ENCODE results near the gene PLPP6.

PLPP6 gene

DNA sequence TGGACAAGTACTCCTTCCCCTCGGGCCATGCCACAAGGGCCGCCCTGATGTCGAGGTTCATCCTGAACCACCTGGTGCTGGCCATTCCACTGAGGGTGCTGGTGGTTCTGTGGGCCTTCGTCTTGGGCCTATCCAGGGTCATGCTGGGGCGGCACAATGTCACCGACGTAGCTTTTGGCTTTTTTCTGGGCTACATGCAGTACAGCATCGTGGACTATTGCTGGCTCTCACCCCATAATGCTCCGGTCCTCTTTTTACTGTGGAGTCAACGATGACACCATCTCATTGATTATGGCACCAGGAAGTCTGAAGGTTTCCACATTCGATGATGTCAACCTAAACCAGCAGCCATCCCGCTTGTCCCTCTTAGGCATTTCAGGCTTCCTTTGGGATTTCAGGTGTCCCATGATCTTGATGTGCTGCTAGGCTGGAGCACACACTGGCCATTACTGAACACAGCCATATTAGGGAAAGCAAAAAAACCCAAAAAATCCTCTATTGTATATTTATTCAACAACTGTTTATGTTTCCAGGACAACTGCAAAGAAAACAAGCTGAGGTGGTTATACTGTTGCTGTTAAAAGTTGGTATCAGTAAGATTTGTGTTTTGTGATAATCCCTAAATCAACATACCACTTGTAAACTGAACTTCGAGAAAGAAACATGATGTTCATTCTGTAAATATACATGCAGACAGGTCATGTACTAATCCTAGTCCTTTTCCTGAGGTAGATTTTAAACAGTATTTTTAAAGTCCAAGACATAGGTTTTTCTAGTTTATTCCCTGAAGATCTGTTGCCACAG, 1.1 kb downstream of the PLPP6 start:
- DNase-seq = no peak

DNA sequence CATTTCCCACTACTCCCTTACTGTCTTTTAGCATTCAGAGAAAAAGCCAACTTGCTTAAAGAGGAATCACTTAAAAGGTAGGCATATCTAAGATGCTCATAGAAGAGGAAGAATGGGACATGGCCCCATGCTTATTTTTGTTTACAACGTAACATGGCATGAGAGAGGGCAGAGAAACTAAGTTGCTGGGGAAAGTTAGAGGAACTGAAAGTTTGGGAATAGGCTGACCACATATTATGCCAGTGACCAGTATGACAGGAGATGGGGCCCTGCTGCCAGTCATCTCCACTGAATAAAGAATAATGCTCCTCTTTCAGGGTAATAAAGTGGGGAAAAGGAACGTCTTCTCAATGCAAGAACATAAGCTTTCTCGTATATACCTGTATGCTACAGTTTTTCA, 1.9 kb downstream of the PLPP6 start:
- DNase-seq = no peak

DNA sequence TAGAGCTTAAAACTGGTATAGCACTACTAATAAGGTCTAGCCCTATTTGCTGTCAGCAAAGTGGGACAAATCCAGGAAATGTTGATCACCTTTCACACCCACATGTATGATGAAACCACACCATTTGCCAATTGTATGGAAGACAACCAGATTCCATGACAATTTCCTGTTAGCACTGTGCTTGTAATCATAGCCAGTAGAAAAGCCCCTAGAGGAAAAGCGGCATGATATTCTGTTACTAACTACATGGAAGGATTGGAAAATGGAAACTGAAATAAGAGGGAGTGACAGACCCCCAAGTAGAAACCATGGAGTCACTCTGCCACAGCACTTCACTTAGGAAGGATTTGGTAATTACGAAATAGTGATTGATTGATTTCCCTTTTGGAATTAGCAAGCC, 3.3 kb downstream of the PLPP6 start:
- DNase-seq = no peak

DNA sequence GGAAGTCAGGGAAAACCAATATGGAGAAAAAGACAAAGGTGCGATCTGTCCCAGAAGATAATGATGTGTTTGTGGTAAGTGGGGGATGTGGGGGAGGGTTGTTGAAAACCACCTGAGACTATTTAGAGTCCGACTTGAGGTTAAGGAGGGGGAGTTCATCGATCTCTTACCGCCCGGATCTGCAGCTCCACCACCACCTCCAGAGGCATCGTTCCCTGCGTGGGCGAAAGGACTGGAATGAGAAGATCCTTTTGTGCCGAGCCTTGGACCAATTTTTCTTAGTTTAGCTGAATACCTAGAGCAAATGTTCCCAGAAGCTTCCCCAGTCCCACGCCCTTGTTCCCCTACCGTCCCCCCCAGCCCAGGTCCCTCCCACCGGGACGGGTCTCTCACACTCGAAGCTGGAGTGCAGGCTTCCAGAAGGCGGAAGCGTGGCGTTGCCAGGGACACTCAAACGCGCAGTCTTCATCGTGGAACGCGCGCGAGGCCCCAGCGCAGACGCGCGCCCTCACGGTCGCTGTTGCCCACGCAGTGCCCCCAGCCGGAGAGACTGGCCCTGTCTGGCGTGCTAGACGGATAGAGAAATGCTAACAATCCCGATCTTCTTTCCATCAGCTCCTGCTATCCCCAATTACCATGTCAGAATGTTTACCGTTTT, 4.1 kb downstream of the PLPP6 start, which contains the start of gene SPATA6L:
Gene SPATA6L (minus strand): TSS at position 439 of the 658 bp plus-strand sequence. CDS start 230 bp downstream, at position 209.
- peak; percentile 29 for DNase-seq

DNA sequence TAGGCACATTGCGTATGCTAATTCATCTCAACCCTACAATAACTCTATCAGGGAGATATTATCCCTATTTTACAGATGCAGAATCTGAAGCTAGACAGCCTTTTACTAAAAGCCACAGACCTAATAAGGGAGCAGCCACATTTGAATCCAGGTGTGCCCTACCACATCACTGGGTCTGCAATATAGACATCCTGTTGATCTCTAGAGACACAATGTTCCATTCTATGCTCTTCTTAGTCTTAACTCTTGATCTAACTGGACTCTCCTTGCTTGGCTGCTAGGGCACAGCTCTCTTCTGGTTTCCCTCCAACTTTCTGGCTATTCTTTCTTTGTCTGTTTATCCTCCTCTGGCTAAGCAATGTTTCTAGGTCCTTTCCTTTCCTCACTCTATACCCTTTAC, 5.6 kb downstream of the PLPP6 start:
- DNase-seq = no peak

DNA sequence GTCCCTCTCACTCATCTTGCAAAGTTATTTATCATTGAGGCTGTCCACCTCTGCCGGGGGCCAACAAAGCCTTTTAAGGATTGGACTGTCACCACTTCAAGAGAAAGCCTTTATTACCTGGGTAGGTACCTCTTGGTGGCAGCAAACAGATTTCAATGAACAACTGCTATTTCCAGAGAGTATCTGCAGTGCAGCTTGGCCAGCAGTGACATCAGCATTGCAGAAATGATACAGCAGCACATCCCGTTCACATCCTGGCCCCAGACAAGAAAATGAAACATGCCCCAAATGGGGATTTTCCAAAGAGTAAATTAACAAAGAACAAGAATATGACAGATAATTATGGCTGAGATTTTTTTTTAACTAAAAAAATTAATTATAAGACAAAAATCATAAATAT, 6.5 kb downstream of the PLPP6 start:
- no peak for DNase-seq

DNA sequence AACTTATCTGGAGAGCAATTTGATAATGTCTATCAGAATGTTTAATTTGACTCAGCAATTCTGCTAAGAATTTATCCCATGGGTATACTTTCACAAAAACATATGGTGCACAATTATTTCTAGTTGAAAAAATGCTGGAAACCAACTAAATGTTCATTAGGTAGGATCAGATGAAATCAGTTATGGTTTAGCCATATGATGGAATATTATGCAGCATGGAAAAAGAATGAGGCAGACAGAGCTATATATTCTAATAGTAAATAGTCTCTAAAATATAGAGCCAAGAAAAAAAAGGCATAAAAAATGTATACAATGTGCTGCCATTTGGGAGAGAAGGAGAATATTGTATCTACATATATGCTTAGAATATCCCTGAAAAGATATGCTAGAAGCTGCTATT, 7.8 kb downstream of the PLPP6 start:
- DNase-seq = no peak

DNA sequence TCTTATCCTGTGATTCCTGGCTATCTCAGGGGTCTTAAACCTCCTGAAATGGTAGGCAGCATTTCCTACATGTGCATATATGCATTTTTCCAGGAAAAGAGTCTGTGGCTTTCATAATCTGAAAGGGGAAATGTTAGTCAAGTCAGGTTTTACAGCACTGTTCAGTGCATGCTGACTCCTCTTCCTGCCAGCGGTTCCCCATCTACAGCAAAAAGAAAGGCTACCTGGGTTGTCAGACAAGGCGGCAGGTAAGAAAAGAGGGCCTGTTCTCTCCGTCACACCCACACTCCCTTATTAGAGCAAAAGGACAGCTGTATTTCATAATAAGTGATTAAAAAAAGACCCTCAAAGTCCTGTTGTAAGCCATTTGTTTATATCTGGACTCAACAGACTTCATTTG, 8.5 kb downstream of the PLPP6 start:
- DNase-seq = no peak

DNA sequence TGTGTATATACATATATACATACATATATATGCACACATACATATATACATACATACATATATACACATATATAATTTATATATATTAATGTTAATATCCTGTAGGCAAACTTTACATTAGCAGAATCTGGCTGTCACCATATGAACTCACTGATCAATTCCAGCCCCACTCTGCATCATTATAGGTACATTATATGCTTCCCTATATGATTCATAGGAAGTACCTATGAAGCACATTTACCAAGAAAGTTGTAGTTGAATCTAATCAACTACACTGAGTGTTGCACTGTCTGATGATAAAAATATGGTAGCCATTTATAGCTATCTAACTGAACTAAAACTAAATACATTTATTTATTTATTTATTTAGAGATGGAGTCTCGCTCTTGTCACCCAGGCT, 9.6 kb downstream of the PLPP6 start:
- DNase-seq = no peak

DNA sequence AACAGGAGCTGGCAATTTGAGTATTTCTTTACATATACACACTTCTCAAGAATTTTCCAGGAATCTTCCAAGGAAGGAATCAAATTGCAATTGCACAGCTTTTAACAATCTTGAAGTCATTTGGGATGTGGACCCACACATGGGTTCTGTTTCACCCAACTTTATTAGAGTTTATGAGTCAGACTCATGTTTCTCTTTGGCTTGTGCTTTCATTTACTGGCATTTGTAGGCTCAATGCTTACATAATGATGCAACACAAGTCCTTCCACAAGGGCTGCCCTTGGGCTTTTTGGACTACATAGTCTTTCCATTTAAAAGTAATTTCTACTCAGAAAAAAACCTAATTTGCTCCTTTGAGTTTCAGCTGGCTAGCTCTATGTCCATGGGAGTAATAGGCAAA, 12.7 kb downstream of the PLPP6 start:
- DNase-seq = no peak

DNA sequence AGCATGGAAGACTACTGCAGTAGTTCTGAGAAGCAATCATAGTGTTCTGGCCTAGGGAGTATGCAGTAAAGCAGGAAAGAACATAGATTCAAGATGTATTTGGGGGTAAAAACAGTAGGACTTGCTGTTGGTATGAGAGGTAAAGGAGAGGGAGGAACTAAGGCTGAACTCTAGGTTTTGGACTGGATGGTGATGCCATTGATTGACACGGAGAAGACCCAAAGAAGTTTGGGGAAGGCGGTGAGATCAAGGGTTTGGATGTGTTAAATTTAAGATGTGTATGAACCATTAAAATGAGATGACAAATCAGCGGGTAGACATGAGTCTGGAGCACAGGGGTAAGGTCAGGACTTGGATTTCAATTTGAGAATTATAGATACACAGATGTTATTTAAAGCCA, 15.3 kb downstream of the PLPP6 start:
- DNase-seq = no peak

DNA sequence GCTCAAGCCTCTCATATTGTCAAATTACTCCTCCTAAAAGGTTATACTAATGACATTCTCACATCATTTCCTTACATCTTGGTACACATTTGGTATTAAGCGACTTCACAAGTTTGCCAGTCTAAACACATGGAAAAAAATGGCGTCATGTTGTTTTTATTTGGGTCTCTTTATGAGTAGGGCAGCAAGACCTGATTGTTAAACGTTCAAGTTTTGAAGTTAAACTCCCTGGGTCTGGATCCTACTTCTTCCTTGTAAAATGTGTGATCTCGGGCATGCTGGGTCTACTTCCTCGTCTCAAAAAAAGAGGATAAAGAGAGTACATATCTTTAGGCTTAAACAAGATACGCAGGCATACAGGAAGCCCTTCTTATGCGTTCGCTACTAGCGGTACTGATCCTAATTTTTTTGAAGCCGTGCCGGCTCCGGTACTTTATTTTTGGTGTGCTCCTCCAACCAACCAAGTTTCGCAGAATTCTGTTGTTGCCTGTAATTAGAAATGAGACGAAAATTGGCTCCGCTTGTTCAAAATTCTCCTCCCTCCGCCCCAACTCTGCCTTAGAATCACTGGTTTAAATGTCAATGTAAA, 16.7 kb downstream of the PLPP6 start:
- DNase-seq = no peak

DNA sequence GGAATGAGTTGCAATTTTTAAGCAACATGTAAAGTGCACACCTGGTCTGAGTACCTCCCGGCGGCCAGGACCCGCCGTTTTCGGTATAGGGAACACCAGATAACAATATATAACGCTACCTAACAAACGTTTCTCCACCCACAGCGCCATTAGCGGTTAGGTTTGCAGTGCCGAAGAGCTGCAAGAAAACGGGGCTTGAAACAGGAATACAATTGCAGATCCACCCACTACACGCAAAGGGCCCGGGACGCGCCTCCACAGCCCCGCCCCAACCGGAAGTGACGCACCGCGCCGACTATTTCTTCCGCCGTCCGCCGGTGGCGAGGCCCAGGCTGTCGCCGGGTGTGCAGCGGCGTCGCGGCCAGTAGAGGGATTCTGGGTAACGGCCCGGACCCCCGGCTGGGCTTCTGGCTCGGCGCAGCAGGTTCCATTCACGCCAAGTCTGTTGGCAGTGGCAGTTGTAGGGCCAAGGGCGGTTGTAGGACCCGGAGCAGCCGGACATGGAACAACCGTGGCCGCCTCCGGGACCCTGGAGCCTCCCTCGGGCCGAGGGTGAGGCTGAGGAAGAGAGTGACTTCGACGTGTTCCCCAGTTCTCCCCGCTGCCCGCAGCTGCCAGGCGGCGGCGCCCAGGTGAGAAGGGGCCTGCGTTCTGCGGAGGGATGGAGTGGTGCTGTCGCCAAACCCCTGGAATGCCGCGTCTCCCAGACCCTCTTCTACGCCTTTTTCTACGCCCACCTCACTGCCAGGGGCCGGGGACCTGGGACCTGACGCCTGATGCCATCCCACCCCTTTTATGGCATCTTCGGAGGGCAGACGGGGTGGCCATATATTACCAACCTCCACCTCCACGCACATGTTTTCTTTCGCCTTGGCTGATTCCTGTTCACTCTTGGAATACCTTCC, 17.4 kb downstream of the PLPP6 start, which contains the start of gene CDC37L1:
Gene CDC37L1 (plus strand): TSS at position 302 of the 905 bp plus-strand sequence. CDS start 199 bp downstream, at position 501.
- DNase-seq = peak; percentile 98

DNA sequence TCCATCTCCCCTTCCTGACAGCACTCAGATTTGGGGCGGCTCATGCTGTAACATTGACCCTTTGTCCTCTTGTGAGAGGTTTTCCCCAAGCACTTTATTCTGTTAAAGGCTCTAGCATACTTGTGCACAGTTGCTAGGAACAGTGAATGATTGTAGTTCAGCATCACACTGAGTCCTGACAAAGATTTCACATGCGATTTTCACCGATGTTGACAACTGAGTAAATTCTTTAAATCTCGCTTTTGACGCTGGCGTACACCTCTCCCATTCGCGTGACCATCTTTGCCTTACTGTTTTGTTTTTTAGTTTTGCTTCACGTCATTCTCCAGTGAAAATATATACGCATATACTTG, 18.1 kb downstream of the PLPP6 start:
- no peak for DNase-seq

DNA sequence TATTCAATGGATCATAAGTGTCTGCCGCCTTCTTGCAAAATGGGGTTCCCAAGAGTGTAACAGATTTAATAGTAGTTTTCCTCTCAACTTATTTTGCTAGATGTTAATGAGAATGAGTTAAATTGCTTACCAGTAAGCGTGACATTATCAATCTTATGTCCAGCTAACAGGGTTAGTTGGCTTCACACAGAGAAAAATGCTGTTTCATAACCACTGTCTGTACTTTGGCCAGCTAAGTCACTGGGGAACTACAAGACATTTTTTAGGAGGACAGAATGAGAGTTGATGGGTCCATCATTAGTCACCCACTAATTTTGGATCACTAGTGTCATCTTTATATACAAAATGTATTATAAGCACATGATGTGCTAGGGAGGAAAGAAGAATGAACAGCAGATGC, 18.7 kb downstream of the PLPP6 start:
- no peak for DNase-seq

DNA sequence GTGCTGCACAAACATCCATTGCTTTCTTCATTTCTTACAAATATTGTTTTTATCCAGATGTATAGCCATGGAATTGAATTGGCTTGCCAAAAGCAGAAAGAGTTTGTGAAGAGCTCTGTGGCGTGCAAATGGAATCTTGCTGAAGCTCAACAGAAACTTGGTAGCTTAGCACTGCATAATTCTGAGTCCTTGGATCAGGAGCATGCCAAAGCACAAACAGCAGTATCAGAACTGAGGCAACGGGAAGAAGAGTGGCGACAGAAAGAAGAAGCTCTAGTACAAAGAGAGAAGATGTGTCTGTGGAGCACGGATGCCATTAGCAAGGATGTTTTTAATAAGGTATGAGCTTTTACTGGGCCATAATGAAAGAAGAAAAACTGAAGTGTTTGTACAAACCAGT, 22.7 kb downstream of the PLPP6 start:
- no peak for DNase-seq

DNA sequence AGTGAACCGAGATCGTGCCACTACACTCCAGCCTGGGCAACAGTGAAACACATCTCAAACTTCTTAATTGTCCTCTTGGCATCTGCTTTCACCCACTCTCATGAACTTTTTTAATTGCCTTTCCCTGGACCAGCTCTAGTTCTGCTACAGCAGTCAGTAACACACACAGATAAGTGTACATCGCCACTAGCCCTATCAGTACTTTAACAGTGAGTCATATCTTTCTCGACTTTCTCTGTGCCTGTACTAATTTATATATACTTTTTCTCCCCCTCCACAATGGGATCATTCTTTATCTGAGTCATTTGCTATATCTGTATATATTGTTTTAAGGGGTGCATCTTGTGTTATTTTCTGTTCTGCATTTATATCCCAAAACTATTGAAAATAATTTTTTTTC, 24.0 kb downstream of the PLPP6 start:
- DNase-seq = no peak

DNA sequence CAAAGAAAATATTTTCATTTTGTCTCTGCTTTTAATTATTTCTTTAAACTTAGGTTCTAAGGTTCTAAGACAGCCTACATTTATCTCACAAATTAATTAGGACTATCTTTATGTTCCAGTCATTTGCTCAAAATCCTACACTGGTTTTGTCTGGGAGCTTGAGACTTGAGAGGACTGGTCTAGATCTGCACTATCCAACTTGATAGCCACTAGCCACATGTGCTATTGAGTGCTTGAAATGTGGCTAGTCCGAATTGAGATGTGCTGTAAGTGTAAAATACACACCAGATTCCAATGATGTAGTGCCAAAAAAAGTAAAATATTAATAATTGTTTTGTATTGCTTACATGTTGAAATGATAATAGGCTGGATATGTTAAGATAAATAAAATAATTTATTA, 24.5 kb downstream of the PLPP6 start:
- no peak for DNase-seq

DNA sequence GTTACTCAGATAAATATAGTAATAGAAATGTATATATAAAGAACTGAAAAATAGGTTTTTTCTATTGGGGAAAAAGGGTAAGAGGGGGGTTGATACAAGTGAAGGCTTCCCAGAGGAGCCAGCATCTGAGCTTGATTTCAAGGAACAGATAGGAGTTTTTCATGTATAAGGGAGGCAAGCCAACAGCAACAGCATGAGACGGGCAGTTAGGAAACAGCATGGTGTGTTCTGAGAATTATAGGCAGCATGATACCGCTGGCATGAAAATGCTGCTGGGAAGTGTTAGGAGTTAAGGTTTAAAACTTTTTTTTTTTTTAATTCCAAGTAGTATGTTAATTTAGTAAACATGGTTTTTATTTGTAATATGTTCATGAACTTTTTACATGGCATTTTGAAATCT, 26.9 kb downstream of the PLPP6 start:
- DNase-seq = no peak

DNA sequence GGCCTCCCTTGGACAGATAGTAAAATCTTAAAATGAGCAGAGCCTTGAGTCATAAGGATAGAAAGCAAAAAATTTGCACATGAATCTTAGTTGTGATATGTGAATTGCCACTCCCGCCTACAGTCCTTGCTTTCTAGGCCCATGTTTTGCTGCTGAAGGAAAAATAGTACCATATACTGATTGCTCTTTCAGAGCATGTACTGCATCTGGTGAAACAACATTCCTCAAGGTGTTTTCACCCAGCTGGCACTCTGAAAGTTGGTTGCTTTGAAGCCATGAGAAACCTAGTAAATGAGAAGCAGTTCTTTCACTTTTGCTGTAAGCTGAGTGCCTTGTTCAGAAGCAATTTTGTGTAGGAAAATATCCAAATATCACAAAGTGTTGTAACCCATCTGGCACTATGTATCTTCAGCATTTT, 27.6 kb downstream of the PLPP6 start:
- DNase-seq = peak; percentile 32

DNA sequence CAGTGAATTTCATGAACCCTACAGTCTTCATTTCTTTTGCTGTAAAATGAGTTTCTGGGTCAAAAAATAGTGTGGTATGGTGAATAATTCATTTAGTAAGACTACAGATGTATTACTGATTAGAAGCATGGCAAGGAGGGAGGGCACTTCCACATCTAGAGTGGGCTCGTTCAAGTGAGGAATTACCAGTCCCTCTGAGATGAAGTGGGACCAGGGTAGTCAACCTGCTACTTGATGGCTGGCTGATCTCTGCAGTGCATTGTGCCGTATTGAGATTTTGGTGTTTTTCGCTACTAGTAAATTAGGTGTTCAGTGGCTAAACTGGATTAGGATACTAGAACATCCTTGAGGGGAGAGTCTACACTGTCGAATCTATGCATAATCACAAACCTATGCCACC, 28.1 kb downstream of the PLPP6 start:
- DNase-seq = no peak

DNA sequence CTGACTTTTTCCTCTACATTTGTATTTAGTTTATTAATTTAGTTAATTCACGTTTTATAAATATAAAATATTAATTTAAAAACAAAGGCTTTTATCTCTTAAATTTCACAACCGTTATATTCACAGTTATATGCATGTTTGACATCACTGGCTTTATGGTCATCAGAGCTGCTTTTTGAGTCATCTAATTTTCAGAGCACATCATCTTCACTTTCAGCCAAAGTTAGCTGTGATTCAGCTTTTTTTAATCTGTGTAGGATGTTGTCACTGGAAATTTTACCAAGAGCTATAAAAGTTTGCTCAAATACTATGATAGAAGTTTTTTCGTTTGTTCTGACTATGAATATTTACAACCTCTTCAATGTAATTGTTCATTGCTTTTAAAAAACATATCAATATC, 29.7 kb downstream of the PLPP6 start:
- no peak for DNase-seq

DNA sequence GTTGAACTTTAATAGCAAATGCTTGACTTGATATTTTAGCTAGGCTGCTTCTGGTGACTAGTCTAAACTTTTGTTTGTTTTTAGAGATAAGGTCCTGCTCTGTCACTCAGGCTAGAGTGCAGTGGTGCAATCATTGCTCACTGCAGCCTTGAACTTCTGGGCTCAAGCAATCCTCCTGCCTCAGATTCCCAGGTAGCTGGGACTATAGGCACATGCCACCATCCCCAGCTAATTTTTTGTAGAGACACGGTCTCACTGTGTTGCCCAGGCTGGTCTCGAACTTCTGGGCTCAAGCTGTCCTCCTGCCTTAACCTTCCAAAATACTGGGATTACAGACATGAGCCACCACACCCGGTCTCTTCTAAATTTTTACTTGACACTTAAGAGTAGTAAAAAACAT, 38.0 kb downstream of the PLPP6 start:
- no peak for DNase-seq

Data from stimulated activated CD4-positive, alpha-beta T cell treated with anti-CD3 and anti-CD28 coated beads, Interleukin-1b, Interleukin-23, amount 100 ng/mL, for 48 hours (primary cell).